ENCODE results near the gene SPNS3. TPM values are rescaled to one million over a fixed set of nuclear protein-coding genes. Genes with fewer than 3 reads are reported as not detected.

The SPNS3 gene
- polyA plus RNA-seq, 2 of the 4 experiments (the other 2 are of a cell fraction) = not detected

DNA sequence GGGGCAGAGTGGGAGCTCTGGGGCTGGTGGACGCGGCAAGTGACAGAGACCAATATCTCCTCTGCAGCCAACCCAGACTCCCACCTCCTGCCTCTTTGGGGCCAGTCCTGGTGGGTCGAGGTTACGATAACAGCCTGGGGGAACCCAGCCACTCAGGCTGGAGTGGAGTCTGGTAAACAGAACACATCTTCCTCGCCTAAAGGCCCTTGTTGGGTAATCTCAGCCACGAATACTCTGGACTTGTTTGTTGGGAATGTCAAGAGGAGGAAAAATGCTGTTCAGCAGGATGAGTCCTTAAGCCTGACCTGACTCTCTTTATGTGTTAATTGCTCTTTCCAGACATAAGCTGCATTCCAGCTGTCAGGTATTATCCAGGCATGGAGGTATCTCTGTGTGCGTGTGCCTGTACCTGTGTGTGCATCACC, 56.9 kb downstream of the SPNS3 start:
- no peak for FAIRE-seq

DNA sequence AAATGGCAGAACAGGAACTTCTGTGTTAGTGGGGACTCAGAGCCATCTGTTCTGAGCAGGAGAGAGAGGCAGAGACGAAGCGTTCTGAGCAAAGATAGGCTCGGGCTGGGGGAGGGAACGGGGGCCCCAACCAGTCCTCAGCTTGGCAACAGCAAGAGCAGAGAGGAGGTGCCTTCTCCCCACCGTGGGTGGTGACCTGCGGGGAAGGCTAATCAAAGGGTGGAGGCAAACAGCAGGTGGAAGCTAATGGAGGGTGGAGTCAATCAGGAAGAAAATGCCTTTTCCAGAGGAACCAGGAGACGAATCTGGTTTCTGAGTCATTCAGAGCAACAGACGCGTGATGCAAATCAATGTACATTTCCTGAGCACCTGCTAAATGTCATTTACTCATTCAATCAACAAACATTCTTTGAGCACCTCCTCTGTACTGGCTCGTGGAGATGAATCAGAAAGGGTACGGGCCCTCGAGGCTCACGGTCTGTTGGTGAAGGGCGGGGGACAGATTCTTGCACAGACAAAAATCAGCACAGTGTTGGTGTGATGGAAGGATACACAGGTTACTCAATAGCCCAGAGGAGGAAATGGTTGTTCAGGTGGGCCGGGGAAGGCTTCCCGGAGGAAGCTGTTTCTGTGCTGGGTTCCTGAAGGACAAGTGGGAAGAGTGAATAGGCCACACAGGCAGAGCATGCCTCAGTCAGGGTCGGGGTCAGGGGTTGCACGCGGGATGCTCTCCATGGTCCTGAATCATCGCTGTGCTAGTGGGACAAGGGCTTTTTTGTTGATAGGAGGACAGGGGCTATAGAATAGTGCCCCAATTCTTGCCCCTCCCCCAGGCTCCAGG, 59.2 kb downstream of the SPNS3 start:
- no peak overlapping the region for H3K4me3 ChIP-seq
- ChIA-PET POLR2A (interaction anchor here (0.6 kb wide), 1 partner anchor 48 kb away, joined by 3 read pairs; no protein-coding TSS in a partner anchor), CTCF (interaction anchor here (0.6 to 1.5 kb wide), 6 partner anchors 9 to 276 kb away, joined by 3 read pairs; partner anchors contain the start of gene MYBBP1A)
- peak; percentile 51 to 64 for DNase-seq (ENCODE audit: low read depth in 1 of 2, low spot score in 1 of 2)
- FAIRE-seq = peak; percentile 43
- WGBS (ENCODE audit: missing lambda C conversion rate) = 22% methylated on average over 20 of the region's 20 CpGs
- TF ChIP-seq, protein P1, sequence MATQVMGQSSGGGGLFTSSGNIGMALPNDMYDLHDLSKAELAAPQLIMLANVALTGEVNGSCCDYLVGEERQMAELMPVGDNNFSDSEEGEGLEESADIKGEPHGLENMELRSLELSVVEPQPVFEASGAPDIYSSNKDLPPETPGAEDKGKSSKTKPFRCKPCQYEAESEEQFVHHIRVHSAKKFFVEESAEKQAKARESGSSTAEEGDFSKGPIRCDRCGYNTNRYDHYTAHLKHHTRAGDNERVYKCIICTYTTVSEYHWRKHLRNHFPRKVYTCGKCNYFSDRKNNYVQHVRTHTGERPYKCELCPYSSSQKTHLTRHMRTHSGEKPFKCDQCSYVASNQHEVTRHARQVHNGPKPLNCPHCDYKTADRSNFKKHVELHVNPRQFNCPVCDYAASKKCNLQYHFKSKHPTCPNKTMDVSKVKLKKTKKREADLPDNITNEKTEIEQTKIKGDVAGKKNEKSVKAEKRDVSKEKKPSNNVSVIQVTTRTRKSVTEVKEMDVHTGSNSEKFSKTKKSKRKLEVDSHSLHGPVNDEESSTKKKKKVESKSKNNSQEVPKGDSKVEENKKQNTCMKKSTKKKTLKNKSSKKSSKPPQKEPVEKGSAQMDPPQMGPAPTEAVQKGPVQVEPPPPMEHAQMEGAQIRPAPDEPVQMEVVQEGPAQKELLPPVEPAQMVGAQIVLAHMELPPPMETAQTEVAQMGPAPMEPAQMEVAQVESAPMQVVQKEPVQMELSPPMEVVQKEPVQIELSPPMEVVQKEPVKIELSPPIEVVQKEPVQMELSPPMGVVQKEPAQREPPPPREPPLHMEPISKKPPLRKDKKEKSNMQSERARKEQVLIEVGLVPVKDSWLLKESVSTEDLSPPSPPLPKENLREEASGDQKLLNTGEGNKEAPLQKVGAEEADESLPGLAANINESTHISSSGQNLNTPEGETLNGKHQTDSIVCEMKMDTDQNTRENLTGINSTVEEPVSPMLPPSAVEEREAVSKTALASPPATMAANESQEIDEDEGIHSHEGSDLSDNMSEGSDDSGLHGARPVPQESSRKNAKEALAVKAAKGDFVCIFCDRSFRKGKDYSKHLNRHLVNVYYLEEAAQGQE (IDR thresholded peaks at IDR 0.05) = peak; percentile 94
- TF ChIP-seq EHF (CRISPR knock-in tag; IDR thresholded peaks at IDR 0.05) = 0 out of 2 replicates have a peak, but pooled peaks have one; percentile 40
- TF ChIP-seq NPAS2 (CRISPR knock-in tag; IDR thresholded peaks at IDR 0.05; ENCODE audit: borderline replicate concordance) = no peak
- no peak for TF ChIP-seq EP300 (IDR thresholded peaks at IDR 0.05)
- peak; percentile 50; the same call in 1 of the 2 replicates for TF ChIP-seq HOXB5 (CRISPR knock-in tag; IDR thresholded peaks at IDR 0.05)
- no peak for TF ChIP-seq CBX2 (IDR thresholded peaks at IDR 0.05; ENCODE audit: borderline replicate concordance, low read depth)
- TF ChIP-seq NR3C1 (IDR thresholded peaks at IDR 0.05) = no peak
- peak; percentile 72 for TF ChIP-seq EHMT2 (IDR thresholded peaks at IDR 0.05; ENCODE audit: low read depth)
- TF ChIP-seq, protein P2, sequence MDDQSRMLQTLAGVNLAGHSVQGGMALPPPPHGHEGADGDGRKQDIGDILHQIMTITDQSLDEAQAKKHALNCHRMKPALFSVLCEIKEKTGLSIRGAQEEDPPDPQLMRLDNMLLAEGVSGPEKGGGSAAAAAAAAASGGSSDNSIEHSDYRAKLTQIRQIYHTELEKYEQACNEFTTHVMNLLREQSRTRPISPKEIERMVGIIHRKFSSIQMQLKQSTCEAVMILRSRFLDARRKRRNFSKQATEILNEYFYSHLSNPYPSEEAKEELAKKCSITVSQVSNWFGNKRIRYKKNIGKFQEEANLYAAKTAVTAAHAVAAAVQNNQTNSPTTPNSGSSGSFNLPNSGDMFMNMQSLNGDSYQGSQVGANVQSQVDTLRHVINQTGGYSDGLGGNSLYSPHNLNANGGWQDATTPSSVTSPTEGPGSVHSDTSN (IDR thresholded peaks at IDR 0.05) = no peak
- TF ChIP-seq, protein P3, sequence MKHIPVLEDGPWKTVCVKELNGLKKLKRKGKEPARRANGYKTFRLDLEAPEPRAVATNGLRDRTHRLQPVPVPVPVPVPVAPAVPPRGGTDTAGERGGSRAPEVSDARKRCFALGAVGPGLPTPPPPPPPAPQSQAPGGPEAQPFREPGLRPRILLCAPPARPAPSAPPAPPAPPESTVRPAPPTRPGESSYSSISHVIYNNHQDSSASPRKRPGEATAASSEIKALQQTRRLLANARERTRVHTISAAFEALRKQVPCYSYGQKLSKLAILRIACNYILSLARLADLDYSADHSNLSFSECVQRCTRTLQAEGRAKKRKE (CRISPR knock-in tag; IDR thresholded peaks at IDR 0.05; ENCODE audit: low read depth) = 0 out of 2 replicates have a peak, but pooled peaks have one; percentile 40
- peak; percentile 15; the same call in 1 of the 2 replicates for TF ChIP-seq JUNB (IDR thresholded peaks at IDR 0.05)
- 0 out of 2 replicates have a peak, but pooled peaks have one; percentile 65 for TF ChIP-seq ZNF302 (CRISPR knock-in tag; IDR thresholded peaks at IDR 0.05)
- H3K4me2 ChIP-seq = peak overlapping the region; percentile 50
- no peaks in the 10 kb centered on the region for H3K9me3 ChIP-seq
- no peak overlapping the region; a peak in 1 of 6 replicates for H3K27ac ChIP-seq
- ATAC-seq = peak; percentile 28 to 60
- H3K4me1 ChIP-seq = peaks cover 32% of the 10 kb centered on the region

More for the DNA sequence above, 56.9 kb downstream of the SPNS3 start:
- H3K27ac ChIP-seq = no peak overlapping the region
- no peak overlapping the region for H3K4me3 ChIP-seq
- no peaks in the 10 kb centered on the region for H3K9me3 ChIP-seq
- peaks cover 22% of the 10 kb centered on the region for H3K4me1 ChIP-seq
- CTCF ChIA-PET = interaction anchor here (0.8 to 1.6 kb wide), 5 partner anchors 10 to 71 kb away, joined by 3 to 6 read pairs (median 4); no protein-coding TSS in a partner anchor
- no peak overlapping the region for H3K4me2 ChIP-seq
- DNase-seq (ENCODE audit: low read depth in 1 of 2, low spot score in 1 of 2) = no peak
- POLR2A ChIA-PET = no interaction called here
- ATAC-seq = no peak
- TF ChIP-seq RARB (CRISPR knock-in tag; IDR thresholded peaks at IDR 0.05) (no peak), RAD21 (conservative IDR thresholded peaks at IDR 0.05 in 1 of 2, IDR thresholded peaks at IDR 0.05 in 1 of 2) (no peak)
- WGBS (ENCODE audit: missing lambda C conversion rate) = 46% methylated on average over 7 of the region's 7 CpGs

All from A549 (cell line).